B cell (primary cell): ENCODE results near the gene ZNF483. TPM values are rescaled to one million over a fixed set of nuclear protein-coding genes. Genes with fewer than 3 reads are reported as not detected.

Experiments
- ATAC-seq: fragments of 200-7000 bp; cut with Tn5 transposase; one replicate; pipeline ENCODE4 v1.10.0; 2021; ENCODE audit warnings: low read depth, mild to moderate bottlenecking, moderate number of reproducible peaks, moderate library complexity
- CTCF ChIA-PET: fragments of 350-600 bp; sonication (Branson Sonifier 250); formaldehyde crosslinking; loops from one replicate; lab custom pipeline; 2021; ENCODE audit warnings: antibody characterized with exemption, inconsistent platforms; lab: Charles Lee
- POLR2A ChIA-PET: fragments of 350-600 bp; sonication (Branson Sonifier 250); formaldehyde crosslinking; loops from one replicate; lab custom pipeline; 2021; ENCODE audit warnings: antibody characterized with exemption; lab: Charles Lee
- DNase-seq: peaks from one replicate; pipeline ENCODE4 v3.0.0; 2013
- H2AFZ ChIP-seq: 2 replicates; pipeline ENCODE4 v1.6.1; 2012; ENCODE audit warnings: mild to moderate bottlenecking, low read depth, low read length; ENCODE audit not compliant: insufficient read depth, poor library complexity, severe bottlenecking
- H3K27ac ChIP-seq, 2 donors: 1 replicate in 1 of 2; 2 replicates in 1 of 2; pipeline ENCODE4 v1.5.1; 2012 to 2013; ENCODE audit warnings: low read length in 2 of 2, mild to moderate bottlenecking in 2 of 2, moderate library complexity in 1 of 2
- H3K27me3 ChIP-seq, 4 experiments: fragments of 200-600 bp in 1 of 4; sonication (generic) in 1 of 4; replicated peaks in 1 of 4; 1 replicate in 2 of 4; 2 replicates in 2 of 4; pipeline versions ENCODE4 v1.6.1 to v1.7.0; 2013 to 2016; ENCODE audit warnings: low read length in 3 of 4, mild to moderate bottlenecking in 2 of 4, mixed read lengths in 1 of 4, moderate library complexity in 1 of 4; ENCODE audit not compliant: insufficient read depth in 4 of 4, control insufficient read depth in 3 of 4; ENCODE audit errors: control extremely low read depth in 1 of 4
- H3K36me3 ChIP-seq, 2 experiments: replicated peaks in 1 of 2; 1 replicate in 1 of 2; 2 replicates in 1 of 2; pipeline versions ENCODE4 v1.6.1 to v1.7.1; 2013; ENCODE audit warnings: low read length in 1 of 2; ENCODE audit not compliant: insufficient read depth in 2 of 2, control insufficient read depth in 1 of 2; ENCODE audit errors: control extremely low read depth in 1 of 2, extremely low read depth in 1 of 2
- H3K4me1 ChIP-seq, 2 donors: fragments of 200-600 bp in 1 of 2; sonication (generic) in 1 of 2; 1 replicate in 1 of 2; 2 replicates in 1 of 2; pipeline versions ENCODE4 v1.5.1 to v1.6.1; 2013 to 2017; ENCODE audit warnings: low read length in 2 of 2; ENCODE audit not compliant: control insufficient read depth in 2 of 2, insufficient read depth in 2 of 2
- H3K4me2 ChIP-seq: replicated peaks from 2 replicates; pipeline ENCODE3; 2012; ENCODE audit warnings: mild to moderate bottlenecking, low read depth, low read length; ENCODE audit not compliant: poor library complexity, severe bottlenecking
- H3K4me3 ChIP-seq, 5 experiments: fragments of 200-600 bp in 1 of 5; sonication (generic) in 1 of 5; 1 replicate in 3 of 5; 2 replicates in 2 of 5; pipeline versions ENCODE4 v1.5.1 to v1.7.0; 2011 to 2016; ENCODE audit warnings: low read length in 4 of 5, mild to moderate bottlenecking in 4 of 5, low read depth in 2 of 5, control low read depth in 1 of 5, moderate library complexity in 1 of 5; ENCODE audit not compliant: insufficient read depth in 1 of 5; ENCODE audit errors: control extremely low read depth in 1 of 5, extremely low read depth in 1 of 5
- H3K79me2 ChIP-seq: fragments of 200-600 bp; sonication (generic); one replicate; pipeline ENCODE4 v1.6.0; 2016; ENCODE audit warnings: low read length; ENCODE audit not compliant: control insufficient read depth, insufficient read depth
- H3K9ac ChIP-seq: fragments of 200-600 bp; sonication (generic); 2 replicates; pipeline ENCODE4 v1.6.1; 2017; ENCODE audit warnings: mild to moderate bottlenecking, low read length, moderate library complexity
- H3K9me3 ChIP-seq, 3 donors: one replicate each; pipeline versions ENCODE4 v1.6.1 to v1.7.1; 2013; ENCODE audit warnings: low read length in 2 of 3; ENCODE audit not compliant: control insufficient read depth in 2 of 3, insufficient read depth in 1 of 3; ENCODE audit errors: control extremely low read depth in 1 of 3
- H4K20me1 ChIP-seq: 2 replicates; pipeline ENCODE4 v1.6.0; 2012; ENCODE audit warnings: mild to moderate bottlenecking, low read length; ENCODE audit not compliant: insufficient read depth, control insufficient read depth, poor library complexity, severe bottlenecking
- H3K27ac Mint-ChIP-seq: one replicate; pipeline ENCODE4 v1.8.0; 2021; ENCODE audit warnings: mixed read lengths
- H3K27me3 Mint-ChIP-seq: one replicate; pipeline ENCODE4 v1.8.0; 2021; ENCODE audit warnings: mixed read lengths
- H3K4me1 Mint-ChIP-seq: one replicate; pipeline ENCODE4 v1.8.0; 2021; ENCODE audit warnings: mixed read lengths
- H3K4me3 Mint-ChIP-seq: one replicate; pipeline ENCODE4 v1.8.0; 2021; ENCODE audit warnings: mixed read lengths
- H3K9me3 Mint-ChIP-seq: one replicate; pipeline ENCODE4 v1.8.0; 2022; ENCODE audit warnings: mixed read lengths; ENCODE audit not compliant: insufficient read depth
- CTCF ChIP-seq: fragments of 200-600 bp; IDR thresholded peaks from one replicate; pipeline ENCODE4 v1.8.0; 2022; ENCODE audit warnings: antibody characterized with exemption, mild to moderate bottlenecking
- EZH2 ChIP-seq: IDR thresholded peaks from 2 replicates; pipeline ENCODE4 v1.6.1; 2012; ENCODE audit warnings: borderline replicate concordance, low read depth, mild to moderate bottlenecking, moderate library complexity, low read length; ENCODE audit not compliant: insufficient read depth, poor library complexity, severe bottlenecking
- WGBS: methylation state at CpG from one replicate; pipeline ENCODE4 v1.1.5; 2013; ENCODE audit warnings: missing lambda C conversion rate; ENCODE audit not compliant: insufficient coverage; 5-methylcytosine and 5-hydroxymethylcytosine counted together
- intact Hi-C: fragments of 100-400 bp; cut with micrococcal nuclease; formaldehyde crosslinking; loops from one replicate; pipeline ENCODE4 v1.10.0; 2022
- polyA plus RNA-seq: library from polyadenylated mRNA; depleted of rRNA; stranded (reverse); fragments of >200 nt; gene quantifications from 2 replicates; pipeline ENCODE4 v1.2.3, GENCODE V29; 2012
- total RNA-seq, 2 donors: library from RNA; stranded (reverse); fragments of 120-200 nt in 1 of 2; gene quantifications; 1 replicate in 1 of 2; 2 replicates in 1 of 2; pipeline versions ENCODE4 v1.2.3 to v1.2.4, GENCODE V29; 2013 to 2022

ZNF483 gene
- total and polyA plus RNA-seq, 2 donors (not counting 1 experiment from before 2014, with no cell fraction given), result 0.43 to 3.0 TPM

- Histone ChIP-seq H3K4me3 (peak overlapping the region; percentile 26 to 74 (median 65)), H3K9ac (peak overlapping the region; percentile 81), H3K79me2 (no peaks in the 10 kb centered on the region), H3K9me3 (peaks cover 0 to 3% (median 0%) of the 10 kb centered on the region in 3 donors), H3K4me2 (peak overlapping the region; percentile 89), H3K36me3 (no peaks in the 10 kb centered on the region), H4K20me1 (no peaks in the 10 kb centered on the region), H3K4me1 (peaks cover 9 to 12% of the 10 kb centered on the region in 2 donors), H2AFZ (peak overlapping the region; percentile 87), H3K27me3 (peaks cover 0 to 13% (median 5%) of the 10 kb centered on the region in 4 experiments), H3K27ac (no peak overlapping the region)
- Mint-ChIP-seq H3K27ac (no peak overlapping the region), H3K4me1 (peaks cover 20% of the 10 kb centered on the region), H3K4me3 (peak overlapping the region; percentile 95), H3K9me3 (no peaks in the 10 kb centered on the region), H3K27me3 (peaks cover 29% of the 10 kb centered on the region)
- 29% methylated on average over 6 of the region's 7 CpGs for WGBS
- ChIA-PET POLR2A (no interaction called here), CTCF (no interaction called here)
- intact Hi-C loops, result no loop called here
- TF ChIP-seq CTCF (no peak), EZH2 (no peak)
- ATAC-seq (no peak), DNase-seq (no peak)
Measured at GRCh38 chr9:111524731-111525055, 286 bp upstream of the ZNF483 start.

- no peak overlapping the region for H3K27ac Mint-ChIP-seq
- WGBS, result 90% methylated on average over 1 of the region's 2 CpGs
- DNase-seq (no peak), ATAC-seq (no peak)
- peaks cover 24% of the 10 kb centered on the region for H3K27me3 Mint-ChIP-seq
- H3K4me1 Mint-ChIP-seq, result peaks cover 20% of the 10 kb centered on the region
- no peak for TF ChIP-seq EZH2
- TF ChIP-seq CTCF, result no peak
- intact Hi-C loops, result no loop called here
- Histone ChIP-seq H4K20me1 (no peaks in the 10 kb centered on the region), H3K27me3 (peaks cover 0 to 13% (median 5%) of the 10 kb centered on the region in 4 experiments), H3K4me1 (peaks cover 9 to 12% of the 10 kb centered on the region in 2 donors), H3K79me2 (no peaks in the 10 kb centered on the region), H3K9ac (no peak overlapping the region), H3K9me3 (peaks cover 0 to 3% (median 0%) of the 10 kb centered on the region in 3 donors), H3K4me2 (no peak overlapping the region), H2AFZ (no peak overlapping the region), H3K36me3 (no peaks in the 10 kb centered on the region), H3K4me3 (no peak overlapping the region), H3K27ac (no peak overlapping the region)
- ChIA-PET CTCF (no interaction called here), POLR2A (no interaction called here)
- H3K4me3 Mint-ChIP-seq, result no peak overlapping the region
- H3K9me3 Mint-ChIP-seq, result no peaks in the 10 kb centered on the region
Measured at GRCh38 chr9:111527347-111527746, 2.4 kb downstream of the ZNF483 start.
